Measurements from ENCODE around the gene UTP18.

The UTP18 gene

DNA sequence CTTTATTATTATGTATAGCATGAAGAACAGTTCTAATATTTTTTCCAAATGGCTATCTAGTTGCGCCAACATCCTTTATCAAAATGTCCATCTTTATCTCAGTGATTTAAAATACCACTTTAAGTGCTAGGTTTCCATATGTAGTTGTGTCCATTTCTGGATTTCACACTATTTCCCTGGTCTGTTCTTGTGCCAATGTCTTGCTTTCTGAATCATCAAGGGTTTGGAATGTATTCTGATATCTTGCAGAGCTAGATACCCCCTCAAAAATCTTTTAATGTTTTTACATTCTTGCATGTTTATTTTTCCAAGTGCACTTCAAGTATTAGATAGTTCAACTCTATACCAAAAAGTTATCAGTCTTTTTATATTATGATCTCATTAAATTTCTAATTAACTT is 14.8 kb upstream of the UTP18 start:
- TF ChIP-seq, protein P1, sequence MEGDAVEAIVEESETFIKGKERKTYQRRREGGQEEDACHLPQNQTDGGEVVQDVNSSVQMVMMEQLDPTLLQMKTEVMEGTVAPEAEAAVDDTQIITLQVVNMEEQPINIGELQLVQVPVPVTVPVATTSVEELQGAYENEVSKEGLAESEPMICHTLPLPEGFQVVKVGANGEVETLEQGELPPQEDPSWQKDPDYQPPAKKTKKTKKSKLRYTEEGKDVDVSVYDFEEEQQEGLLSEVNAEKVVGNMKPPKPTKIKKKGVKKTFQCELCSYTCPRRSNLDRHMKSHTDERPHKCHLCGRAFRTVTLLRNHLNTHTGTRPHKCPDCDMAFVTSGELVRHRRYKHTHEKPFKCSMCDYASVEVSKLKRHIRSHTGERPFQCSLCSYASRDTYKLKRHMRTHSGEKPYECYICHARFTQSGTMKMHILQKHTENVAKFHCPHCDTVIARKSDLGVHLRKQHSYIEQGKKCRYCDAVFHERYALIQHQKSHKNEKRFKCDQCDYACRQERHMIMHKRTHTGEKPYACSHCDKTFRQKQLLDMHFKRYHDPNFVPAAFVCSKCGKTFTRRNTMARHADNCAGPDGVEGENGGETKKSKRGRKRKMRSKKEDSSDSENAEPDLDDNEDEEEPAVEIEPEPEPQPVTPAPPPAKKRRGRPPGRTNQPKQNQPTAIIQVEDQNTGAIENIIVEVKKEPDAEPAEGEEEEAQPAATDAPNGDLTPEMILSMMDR (conservative IDR thresholded peaks at IDR 0.05): no peak
- TF ChIP-seq ZFX (IDR thresholded peaks at IDR 0.05): no peak
- H3K27ac ChIP-seq: no peak overlapping the region

DNA sequence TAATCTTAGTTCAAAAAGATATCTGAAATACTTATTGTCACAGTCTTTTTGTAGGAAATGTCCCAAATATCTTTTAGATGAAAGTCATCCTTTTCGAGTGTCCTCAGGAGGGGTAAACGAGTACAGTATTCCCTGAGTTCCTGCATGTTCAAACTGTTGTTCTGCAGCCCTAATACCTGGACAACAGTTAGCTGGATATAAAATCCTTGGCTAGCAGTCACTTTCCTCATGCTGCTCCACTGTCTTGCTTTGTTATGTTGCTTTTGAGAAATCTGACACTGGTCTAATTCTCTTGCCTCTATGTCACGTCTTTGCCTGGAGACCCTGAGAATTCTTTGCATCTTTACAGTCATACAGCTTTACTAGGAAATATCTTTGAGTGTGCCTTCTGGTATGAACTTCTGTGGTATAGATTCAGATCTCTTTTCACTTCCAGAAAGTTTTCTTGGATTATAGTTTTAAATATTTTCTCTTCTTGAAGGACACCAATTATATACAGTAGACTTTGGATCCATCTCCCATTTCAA is 10.0 kb upstream of the UTP18 start:
- TF ChIP-seq, protein P1 (conservative IDR thresholded peaks at IDR 0.05): no peak
- TF ChIP-seq ZFX (IDR thresholded peaks at IDR 0.05): no peak
- no peak overlapping the region for H3K27ac ChIP-seq

DNA sequence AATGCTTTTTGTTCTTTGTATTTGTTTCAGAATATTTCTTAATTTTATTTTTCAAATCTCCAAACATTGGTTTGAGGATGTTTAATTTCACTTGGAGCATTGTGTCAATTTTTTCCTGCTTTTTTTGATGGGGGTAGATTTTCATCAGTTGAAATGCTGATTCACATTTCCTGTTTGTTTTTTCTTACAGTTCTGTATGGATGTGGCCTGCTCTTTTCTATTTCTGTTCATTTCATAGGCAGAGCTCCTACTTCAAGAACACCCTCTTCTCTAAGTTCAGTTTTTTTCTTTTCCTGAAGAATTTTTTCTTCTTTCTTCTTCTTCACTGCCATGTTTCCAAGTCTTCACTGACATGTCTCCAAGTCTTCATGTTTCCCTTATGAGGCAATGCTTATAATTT is 9.3 kb upstream of the UTP18 start:
- no peak overlapping the region for H3K27ac ChIP-seq
- TF ChIP-seq, protein P1 (conservative IDR thresholded peaks at IDR 0.05): no peak
- TF ChIP-seq ZFX (IDR thresholded peaks at IDR 0.05): no peak

DNA sequence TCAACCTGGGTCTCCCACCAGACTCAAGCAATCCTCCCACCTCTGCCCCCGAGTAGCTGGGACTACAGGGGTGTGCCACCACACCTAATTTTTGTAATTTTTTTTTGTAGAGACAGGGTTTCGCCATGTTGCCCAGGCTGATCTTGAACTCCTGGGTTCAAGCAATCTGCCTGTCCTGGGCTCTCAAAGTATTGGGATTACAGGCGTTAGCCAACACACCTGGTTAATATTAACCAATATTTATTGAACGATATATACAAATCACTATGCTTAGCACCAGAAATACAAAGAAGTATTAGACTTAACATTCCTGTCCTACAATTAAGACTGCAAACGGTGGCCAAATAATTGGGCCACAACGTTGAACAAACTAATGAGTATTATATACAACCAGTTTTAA is 4.7 kb upstream of the UTP18 start:
- no peak overlapping the region for H3K27ac ChIP-seq
- TF ChIP-seq ZFX (IDR thresholded peaks at IDR 0.05): no peak
- TF ChIP-seq, protein P1 (conservative IDR thresholded peaks at IDR 0.05): no peak

DNA sequence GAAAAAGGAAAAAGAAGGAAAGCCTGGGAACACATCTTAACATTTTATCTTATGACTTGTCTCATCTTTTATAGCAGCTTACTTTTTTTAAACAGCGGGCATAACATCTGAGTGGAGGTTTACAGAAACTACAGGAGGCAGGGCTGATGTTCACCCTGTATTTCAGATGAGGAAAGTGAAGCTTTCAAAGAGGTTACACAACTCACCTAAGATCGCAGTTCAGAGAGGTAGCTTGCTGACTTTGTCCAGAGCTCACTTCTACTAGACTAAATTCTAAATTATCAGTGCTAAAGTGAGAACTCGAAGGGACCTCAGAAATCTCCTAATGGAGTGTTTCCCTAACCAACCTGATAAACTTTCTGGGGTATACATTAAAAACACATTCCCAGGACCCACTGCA is 4.2 kb upstream of the UTP18 start:
- TF ChIP-seq, protein P1 (conservative IDR thresholded peaks at IDR 0.05): no peak
- TF ChIP-seq ZFX (IDR thresholded peaks at IDR 0.05): no peak
- no peak overlapping the region for H3K27ac ChIP-seq

DNA sequence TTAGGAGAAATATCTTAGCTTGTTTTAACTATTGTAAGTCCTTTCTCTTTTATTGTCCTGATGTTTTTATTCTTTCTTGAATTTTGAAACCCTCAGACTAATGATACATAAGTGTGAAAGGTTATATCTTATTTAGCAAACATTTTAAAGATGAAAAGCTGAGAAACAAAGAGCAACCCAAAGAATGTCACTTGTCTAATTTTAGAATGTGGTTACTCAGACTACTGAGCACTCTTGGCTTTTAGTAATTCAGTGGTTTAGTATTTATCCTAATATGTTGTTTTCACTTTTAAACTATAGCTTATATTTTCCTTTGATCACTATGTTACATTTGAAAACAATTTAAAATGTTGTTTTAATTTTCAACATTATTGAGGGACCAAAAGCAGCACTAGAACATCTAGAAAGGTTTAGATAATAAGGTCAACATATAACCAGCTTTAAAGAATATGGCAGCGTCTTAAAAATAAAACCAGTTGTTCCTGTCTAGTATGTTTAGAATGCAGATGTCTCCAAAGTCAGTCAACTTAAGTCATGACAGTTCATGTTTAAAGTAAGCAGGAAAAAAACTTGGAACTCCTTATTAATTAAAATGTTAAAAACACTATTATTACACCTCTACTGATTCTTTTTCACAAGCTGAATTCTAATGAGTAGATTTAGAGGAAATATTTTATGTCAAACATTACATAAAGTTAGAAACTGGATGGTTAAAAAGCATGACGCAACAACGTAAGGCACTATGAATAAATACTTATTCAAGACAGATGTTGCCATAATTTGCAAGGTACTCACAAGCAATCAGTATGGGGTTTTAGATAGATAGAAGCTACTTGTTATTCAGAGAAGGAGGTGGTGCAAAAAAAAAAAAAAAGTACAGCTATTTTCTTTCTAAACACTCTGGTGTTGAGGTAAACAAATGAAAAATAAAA is 2.9 kb upstream of the UTP18 start:
- H3K27ac ChIP-seq: no peak overlapping the region
- TF ChIP-seq, protein P1 (conservative IDR thresholded peaks at IDR 0.05): no peak
- no peak for TF ChIP-seq ZFX (IDR thresholded peaks at IDR 0.05)

Measured in C4-2B (cell line).